ENCODE measurements around the gene RGP1.

Gene RGP1, protein sequence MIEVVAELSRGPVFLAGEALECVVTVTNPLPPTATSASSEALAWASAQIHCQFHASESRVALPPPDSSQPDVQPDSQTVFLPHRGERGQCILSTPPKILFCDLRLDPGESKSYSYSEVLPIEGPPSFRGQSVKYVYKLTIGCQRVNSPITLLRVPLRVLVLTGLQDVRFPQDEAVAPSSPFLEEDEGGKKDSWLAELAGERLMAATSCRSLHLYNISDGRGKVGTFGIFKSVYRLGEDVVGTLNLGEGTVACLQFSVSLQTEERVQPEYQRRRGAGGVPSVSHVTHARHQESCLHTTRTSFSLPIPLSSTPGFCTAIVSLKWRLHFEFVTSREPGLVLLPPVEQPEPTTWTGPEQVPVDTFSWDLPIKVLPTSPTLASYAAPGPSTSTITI

DNA sequence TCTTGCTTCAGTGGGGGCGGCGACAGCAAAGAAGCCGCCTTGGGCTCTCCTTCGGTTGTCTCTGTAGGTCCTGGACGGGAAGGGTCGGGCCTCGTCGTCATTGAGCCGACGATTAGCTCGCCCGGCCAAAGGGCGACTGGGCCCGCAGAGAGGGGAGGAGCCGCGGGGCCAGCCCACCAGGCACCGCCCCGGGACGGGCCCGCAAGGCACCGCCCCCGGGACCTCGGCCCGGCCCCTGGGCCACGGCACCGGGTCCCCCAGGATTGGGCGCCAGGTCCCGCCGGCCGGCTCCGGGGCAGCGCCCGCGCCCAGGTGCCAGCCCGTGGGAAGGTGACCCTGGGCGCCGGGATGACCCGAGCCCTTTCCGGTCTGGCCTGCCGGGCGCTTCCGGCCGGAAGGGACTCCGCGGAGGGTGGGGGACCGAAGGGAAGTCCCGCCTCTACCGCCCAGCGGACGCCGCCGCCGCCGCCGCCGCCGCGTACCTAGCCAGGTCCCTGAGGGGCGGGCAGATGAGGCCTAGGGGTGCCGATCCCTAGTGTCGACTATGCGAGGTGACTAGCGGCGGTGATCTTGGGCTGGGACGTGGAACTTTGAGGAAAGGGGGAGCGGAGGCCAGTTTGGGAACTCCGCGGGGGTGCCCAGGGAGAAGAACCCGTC lies at the start of gene RGP1, which contains the start of gene GBA2:
RGP1 (plus strand) TSS at position 430 of the 657 bp plus-strand sequence. CDS start 469 bp downstream, outside the sequence.
GBA2 (minus strand) TSS at position 371 of the 657 bp plus-strand sequence. CDS start 524 bp downstream, outside the sequence.
- peak in 56 of 58 donors; percentile 32 to 90 (median 72) for DNase-seq

DNA sequence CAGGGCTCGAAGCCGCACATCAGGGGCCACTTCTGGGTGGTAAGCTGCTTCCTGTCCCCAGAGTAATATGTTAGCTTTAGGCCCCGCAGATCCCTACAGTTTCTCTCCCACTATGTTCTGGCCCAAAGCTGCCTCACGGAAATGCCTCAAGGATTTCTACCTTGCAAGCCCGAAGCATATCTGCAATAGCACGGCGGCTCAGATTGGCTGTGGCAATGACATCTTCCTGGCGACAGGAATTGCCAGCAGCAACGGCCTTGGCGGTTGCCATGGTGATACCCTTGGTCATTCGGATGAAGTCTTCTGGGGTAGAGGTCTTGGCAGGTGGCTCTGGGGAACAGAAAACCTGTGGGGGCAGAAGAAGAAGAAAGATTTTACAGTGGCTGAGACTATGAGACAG lies 49.1 kb upstream of the RGP1 start:
- DNase-seq, result no peak

DNA sequence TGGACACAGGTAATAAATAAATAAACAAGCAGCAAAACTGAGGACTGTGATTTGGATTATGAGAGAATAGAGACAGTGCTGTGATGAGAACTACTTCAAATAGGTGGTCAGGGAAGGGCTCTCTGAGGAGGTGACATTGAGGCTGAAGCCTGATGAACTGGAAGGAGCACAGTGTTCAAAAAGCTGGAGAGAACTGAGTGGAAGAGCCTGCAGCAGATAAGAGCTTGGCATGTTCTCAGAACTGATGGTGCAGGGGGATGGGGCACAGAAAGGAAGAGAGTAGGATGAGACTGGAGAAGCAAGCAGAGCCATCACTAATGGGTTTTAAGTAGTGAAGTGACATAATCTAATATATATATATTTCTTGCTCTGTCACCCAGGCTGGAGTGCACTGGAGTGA lies 48.1 kb upstream of the RGP1 start:
- no peak for DNase-seq

DNA sequence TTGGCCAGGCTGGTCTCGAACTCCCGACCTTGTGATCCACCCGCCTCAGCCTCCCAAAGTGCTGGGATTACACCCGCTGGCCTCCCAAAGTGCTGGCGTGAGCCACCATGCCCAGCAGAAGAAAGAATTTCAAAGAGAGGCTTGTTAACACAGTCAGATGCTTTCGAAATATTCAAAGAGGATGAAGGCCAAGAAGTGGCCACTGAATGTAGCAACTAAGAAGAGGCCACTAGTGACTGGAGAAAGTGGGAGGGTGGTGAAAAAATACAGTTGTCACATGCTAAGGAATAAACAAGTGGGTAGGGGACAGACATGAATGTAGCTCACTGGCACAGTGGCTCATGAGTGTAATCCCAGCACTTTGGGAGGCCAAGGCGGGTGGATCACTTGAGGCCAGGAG lies 46.4 kb upstream of the RGP1 start:
- DNase-seq, result no peak

DNA sequence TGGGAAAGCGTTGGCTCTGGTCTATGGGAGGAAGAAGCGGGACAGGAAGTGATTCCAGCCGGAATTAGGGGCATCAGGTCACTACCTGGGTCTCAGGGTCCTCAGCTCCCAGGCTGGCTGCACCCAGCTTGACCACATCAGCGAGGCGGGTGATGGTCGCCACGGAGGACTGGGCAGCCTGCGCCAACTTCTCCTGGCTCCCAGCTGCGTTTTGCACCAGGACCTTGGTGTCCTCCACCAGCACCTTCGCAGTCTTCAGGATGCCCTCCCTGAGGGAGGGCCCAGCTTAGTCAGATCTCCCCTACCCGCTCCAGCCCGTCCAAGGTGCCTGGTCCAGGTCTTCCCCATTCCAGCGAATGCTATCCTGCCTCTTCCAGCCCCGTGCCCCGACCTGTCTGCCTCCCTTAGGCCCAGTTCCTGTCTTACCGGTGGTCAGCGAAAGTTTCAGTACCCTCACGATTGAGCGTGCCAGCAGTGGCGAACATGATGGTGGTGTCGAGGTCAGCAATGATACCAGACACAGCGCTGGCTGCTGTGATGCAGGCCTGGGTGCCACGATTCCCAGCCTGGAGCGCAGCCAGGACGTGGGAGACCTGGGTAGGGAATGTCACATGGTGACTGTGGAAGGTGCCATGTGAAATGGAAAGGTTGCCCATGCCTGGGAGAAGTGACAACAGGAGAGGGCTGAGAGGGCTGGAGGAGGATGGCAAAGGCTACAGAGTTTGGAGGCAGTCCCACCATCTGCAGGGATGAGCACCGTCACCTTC lies 45.0 kb upstream of the RGP1 start:
- DNase-seq, result no peak

DNA sequence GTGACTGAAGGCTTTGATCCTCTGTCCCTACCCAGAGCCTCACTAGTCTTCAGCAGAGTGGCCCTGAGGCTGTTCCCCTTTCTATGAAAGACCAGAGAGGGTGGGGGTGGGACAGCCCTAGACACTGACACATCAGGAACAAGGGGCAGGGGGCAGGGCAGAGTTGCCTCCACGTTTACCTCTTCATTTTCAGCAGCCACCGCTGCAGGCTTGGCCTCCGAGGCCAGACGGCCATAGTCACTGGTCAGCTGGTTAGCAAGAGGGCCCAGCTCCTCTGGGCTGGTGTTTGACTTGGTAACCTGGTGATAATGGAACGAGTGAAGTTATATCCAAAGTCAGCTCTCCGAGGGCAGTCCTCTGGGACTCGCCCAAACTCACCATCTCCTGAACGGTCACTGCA lies 43.7 kb upstream of the RGP1 start:
- no peak for DNase-seq

DNA sequence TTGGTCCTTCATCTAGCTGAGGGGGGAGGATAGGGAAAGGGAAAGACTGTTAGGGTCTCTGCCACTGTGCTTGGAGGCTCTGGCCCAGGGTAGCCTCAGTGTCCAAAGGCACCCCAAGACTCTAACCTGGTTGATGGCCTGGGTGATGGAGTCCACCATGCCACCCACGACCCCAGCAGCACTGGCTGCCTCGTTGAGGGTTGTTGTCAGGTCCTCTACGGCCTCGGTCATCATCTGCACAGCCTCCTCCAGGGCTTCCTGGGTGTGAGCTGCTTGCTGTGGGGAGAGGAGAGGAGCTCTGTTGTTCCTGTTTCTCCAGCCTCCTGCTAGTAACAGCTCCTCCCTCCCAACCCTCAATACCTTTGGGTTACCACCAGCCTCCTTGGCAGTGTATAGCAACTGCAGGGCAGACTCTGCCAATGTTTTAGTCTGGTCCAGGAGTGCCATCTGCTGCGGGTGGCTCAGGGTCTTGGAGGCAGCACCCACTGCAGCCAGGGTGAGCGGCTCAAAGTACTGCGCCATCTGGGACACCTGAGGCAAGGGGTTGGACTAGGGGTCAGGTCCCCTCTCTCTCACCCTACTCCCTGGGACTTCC lies 43.2 kb upstream of the RGP1 start:
- no peak for DNase-seq

DNA sequence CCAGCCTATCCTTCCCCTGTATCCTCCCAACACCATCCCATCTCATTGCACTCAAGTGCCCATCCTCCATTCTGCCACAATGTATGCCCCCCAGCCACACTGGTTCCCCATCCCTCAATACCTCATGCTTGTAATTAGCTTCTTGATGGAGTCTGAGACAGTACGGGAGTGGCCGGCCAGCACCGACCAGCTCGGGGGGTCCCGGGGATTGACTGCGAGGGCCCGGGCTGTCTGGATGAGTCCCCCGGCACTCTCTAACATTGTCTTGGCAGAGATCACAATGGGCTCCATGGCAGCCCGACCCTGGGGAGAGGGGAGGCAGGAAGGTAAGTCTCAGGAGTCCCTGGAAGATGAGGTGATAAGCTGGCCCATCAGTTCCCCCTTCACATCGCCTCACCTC lies 42.1 kb upstream of the RGP1 start:
- no peak for DNase-seq

DNA sequence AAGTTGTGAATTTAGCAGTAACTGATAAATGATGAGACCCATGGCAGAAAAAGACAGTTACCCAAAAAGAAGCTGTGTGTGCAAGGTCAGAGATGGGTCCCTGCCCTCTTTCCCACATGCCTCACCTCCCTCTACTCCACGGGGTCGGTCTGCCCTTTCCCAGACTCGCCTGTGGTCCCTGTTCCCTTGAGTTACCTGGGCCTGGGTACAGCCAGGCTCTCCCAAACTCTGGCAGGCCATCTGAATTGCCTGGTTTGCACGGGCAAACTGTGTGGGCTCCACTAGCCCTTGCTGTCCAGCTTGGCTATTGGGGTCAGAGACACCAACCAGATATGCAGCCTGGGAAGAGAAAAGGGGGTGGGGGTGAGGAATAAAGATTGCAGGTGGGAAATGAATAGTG lies 40.9 kb upstream of the RGP1 start:
- DNase-seq, result no peak

DNA sequence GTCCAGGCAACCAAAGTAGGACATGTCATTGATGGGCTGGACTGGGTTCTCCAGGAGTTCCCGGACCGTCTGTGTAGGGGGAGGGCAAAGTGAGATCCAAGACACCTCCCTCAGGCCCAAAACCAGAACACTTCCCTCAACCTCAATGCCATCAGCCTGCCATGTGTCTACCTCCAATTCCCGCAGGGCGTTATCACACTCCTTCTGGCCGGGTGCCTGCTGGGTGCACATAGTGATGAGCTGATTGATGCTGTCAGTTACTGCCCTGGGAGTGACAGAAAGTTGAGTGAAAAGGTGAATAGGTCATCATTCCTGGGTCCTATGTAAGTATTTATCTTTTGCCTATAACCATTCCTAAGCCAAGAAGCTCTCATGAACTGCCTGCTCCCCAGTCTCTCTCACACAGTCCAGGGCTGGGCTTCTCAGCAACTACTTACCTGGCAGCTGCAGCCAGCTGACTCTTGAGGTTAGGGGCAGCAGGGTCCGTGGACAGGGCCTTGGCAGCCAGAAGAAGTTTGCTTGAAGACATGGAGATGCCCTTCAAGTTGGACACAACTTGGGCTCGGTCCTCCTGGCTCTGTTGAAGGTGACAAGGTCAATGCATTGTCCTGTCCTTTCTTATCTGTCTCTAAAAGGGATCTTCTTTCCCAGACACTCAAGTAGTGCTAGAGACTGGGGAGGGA lies 38.1 kb upstream of the RGP1 start:
- no peak for DNase-seq

DNA sequence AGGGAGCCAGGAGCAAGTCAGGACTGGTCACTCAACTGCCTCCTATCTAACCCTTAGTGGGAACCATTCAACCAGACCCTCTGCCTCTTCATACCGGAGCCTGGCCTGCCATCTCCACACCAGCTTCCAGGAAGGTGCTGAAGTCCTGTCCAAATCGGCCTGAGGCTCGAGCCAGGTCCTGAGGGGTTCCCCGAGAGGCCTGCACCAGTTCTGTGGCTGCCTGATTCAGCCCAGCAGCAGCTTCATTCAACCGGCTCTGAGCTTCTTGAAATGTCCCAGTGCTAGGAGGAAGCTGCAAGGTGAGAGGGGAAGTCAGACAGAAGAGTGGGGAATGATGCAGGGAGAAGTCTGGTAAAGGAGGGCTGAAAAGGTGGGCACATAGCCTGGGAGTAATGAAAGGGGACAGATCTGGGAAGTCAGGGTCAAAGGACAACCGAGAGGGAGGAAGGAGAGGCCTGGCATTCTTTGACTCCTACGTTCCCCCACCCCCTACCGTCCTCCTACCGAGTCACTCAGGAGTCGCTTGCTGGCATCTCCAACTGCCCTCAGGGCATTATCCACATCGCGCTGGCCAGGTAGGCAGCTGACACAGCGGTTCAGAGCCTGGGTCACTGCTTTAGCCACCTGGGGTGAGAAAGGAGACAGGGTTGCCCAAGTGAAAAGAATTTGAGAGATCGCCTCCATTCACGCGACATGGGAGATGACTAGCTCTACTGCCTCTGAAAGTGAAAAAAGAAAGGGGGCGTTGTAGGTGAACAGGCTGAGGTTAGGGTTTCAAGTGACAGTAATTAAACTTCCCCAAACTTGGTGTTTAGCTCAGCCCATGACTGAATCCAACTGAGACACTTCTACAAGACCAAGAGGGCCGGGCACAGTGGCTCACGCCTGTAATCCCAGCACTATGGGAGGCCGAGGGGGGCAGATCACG lies 37.3 kb upstream of the RGP1 start:
- DNase-seq, result no peak

DNA sequence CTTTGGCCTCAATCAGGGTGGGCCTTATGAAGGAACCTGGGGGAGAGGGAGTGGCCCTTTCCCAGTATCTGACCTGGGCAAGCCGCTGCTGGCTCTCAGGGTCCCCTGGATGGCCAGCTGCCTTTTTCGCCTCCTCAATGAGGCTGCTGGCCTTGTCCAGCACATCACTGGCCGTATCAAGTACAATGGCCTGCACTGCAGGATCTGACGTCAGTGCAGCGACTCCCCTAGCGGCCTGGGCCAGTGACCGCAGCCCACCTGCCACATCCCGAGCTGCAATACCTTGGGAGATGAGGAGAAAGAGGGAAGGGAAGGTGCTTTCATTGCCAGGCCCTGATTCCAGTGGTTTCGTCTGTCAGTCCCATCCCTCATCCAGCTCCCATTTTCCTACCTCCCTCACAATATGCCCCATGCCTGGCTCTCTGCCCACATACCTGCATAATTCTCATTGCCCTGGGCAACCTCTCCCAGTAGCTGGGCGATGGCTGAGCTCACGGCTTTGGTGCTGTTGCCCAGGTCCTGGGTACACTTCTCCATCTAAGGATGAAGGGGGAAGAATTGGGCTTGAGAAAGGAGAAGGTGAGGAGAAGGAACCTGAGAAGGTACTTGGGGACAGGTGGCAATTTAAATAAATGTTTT lies 36.2 kb upstream of the RGP1 start:
- DNase-seq, result no peak

DNA sequence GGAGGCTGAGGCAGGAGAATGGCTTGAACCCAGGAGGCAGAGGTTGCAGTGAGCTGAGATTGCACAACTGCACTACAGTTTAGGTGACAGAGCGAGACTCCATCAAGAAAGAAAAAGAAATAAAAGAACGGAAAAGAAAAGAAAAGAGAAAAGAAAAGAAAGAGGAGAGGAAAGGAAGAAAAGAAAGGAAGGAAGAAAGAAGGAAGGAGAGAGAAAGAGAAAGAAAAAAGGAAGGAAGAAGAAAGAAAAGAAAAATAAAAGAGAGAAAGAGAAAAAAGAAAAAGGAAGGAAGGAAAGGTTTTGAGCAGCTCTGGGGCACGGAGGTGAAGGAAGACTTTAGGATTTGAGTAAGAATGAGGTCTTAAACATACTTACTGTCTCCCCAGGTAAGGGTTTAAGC lies 35.5 kb upstream of the RGP1 start:
- DNase-seq, result no peak

DNA sequence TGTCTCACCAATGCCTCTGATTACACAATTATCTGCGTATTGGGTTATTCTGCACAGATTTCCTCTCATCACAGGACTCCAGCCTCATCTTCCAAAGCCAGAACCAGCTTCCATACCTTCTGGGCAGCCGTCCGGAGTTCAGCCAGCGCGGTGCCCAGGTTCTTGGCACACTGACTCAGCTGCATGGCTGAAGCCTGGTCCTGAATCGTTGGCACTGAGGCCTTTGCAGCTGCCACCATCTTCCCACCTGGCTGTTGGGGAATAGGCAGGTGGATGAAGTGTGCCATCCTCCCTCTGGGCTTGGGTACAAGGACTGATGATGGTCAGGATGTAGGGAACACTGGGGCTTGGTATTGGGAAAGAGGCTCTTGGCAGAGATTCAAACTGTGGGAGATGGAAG lies 35.0 kb upstream of the RGP1 start:
- DNase-seq, result no peak

DNA sequence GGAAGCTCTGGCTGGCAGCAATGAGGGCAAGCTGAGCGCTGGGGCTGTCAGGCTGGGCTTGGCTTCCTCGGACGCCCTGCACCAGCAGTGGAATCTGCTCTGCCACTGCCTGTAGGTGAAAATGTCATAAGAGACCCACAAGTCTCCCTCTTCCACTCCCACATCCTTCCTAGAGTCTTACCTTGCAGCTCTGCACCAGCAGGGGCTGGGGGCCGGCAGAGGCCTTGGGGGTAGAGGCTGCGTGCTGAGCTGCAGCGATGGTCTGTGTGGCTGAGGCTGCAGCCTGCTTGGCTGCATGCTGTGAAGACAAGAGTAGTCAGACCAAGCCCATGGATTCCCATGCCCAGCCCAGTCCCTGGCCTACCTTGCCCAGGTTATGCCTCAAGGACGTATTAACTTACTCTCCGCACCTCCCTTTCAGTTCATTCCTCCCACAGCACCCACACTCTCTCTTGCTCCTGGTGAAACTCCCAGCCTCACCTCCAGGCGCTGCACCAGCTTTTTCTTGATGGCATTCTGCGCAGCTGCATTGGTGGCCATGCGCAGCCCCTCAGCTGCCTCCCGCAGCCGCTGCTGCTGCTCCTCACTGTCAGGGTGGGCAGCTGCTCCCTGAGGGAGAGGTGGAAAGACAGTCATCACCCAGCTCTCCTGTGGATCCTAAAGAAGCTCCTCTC lies 34.4 kb upstream of the RGP1 start:
- DNase-seq, result no peak

DNA sequence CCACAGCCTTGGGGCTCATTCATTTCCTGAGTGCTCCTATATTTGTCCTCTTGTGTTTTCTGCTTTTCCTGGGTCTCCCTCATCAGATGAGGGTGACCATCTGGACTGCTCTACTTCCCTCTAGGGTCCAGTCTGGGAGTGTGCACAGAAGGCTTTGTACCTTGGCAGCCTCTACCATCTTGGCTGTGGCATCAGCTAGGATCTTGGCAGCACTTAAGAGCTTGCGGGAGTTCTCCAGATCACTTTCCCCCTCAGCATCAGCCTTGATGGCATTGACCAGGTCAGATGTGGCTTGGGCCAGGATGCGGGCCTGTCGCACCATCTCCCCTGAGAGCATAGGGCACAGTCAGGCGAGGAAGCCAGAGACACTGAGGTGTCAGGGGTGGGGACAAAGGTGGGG lies 32.9 kb upstream of the RGP1 start:
- peak in 5 of 58 donors; percentile 10 to 25 (median 17) for DNase-seq

DNA sequence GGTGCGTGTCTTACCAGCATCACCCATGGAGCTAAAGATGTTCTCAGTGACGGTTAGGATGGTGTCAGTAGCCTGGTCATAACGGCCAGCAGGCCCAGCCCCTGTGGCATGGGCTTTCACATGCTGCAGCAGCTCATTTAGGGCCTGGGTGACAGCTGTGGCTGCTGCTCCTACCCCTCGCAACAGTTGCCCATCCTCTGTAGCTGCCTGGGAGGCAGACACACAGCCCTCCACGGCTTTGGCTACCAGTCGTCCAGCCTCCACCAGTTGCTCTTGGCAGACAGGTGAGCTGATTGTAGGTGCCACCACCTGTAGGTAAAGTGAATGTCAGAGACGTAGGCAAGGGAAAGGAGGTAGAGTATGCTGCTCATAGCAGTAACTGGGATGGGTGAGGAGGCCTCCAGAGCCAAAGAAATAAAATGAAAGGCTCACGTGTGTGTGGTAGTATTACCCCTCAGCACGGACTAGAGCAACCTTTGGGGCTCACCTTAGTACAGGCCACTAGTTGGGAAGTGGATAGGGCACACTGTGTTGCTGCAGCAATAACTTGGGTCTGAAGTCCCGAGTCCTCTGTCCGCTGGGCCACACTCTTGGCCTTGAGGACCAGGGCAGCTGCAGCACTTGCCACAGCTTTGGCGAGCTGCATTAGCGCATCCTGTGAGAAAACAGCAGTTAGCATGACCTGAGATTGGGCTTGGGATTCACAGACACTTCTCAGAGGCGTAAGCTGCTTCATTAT lies 31.8 kb upstream of the RGP1 start:
- no peak for DNase-seq
